Esophagus muscularis mucosa (tissue), 4 donors: Measurements from ENCODE around the gene C10orf71. TPM values are rescaled to one million over a fixed set of nuclear protein-coding genes. Genes with fewer than 3 reads are reported as not detected.
A peak's percentile ranks its signal among the peaks of the same experiment; 100 is the strongest.

Source experiments
- DNase-seq: peaks from one replicate; pipeline ENCODE4 v3.0.0-alpha.2; 2017; ENCODE audit errors: extremely low spot score
- H3K27ac ChIP-seq, 4 donors: fragments of 200-600 bp; sonication (generic); replicated peaks in 1 of 4; 1 replicate in 3 of 4; 2 replicates in 1 of 4; pipeline ENCODE4 v1.5.1; 2016 to 2019; ENCODE audit warnings: mild to moderate bottlenecking in 1 of 4
- H3K27me3 ChIP-seq, 4 donors: fragments of 200-600 bp; sonication (generic); one replicate each; pipeline versions ENCODE4 v1.5.1 to v1.6.0; 2016 to 2019
- H3K36me3 ChIP-seq, 4 donors: fragments of 200-600 bp; sonication (generic); one replicate each; pipeline ENCODE4 v1.5.1; 2016 to 2019
- H3K4me1 ChIP-seq, 4 donors: fragments of 200-600 bp; sonication (generic); one replicate each; pipeline ENCODE4 v1.5.1; 2016 to 2019
- H3K4me3 ChIP-seq, 4 donors: fragments of 200-600 bp; sonication (generic); 1 replicate in 2 of 4; 2 replicates in 2 of 4; pipeline ENCODE4 v1.5.1; 2016 to 2019; ENCODE audit warnings: mild to moderate bottlenecking in 4 of 4, moderate library complexity in 1 of 4
- H3K9me3 ChIP-seq, 4 donors: fragments of 200-600 bp; sonication (generic); 1 replicate in 3 of 4; 2 replicates in 1 of 4; pipeline ENCODE4 v1.5.1; 2016 to 2019
- CTCF ChIP-seq, 3 experiments: fragments of 200-600 bp in 2 of 3; fragments of 450-650 bp in 1 of 3; sonication (generic) in 2 of 3; IDR thresholded peaks; one replicate each; pipeline ENCODE4 v1.5.1; 2017 to 2019; ENCODE audit warnings: antibody characterized with exemption in 3 of 3, mild to moderate bottlenecking in 2 of 3, moderate library complexity in 1 of 3
- EP300 ChIP-seq: sonication (generic); formaldehyde crosslinking; IDR thresholded peaks from one replicate; pipeline ENCODE4 v1.6.1; 2017; ENCODE audit warnings: antibody characterized with exemption
- POLR2A ChIP-seq: fragments of 450-650 bp; IDR thresholded peaks from one replicate; pipeline ENCODE4 v1.6.1; 2017; ENCODE audit warnings: antibody characterized with exemption, moderate library complexity, mild to moderate bottlenecking, low read depth
- POLR2AphosphoS5 ChIP-seq, 2 donors: sonication (generic); formaldehyde crosslinking; IDR thresholded peaks; one replicate each; pipeline ENCODE4 v1.6.1; 2017; ENCODE audit warnings: antibody characterized with exemption in 2 of 2
- WGBS: methylation state at CpG from one replicate; pipeline ENCODE4 v1.1.5; 2018; 5-methylcytosine and 5-hydroxymethylcytosine counted together
- intact Hi-C: fragments of 100-400 bp; cut with DNase I; formaldehyde crosslinking; loops from one replicate; pipeline ENCODE4 v1.15.1; 2023
- total RNA-seq, 4 donors: library from RNA; depleted of rRNA; stranded (reverse); fragments of >200 nt; gene quantifications; one replicate each; pipeline versions ENCODE4 v1.1.0 to v1.2.1, GENCODE V29; 2016

The C10orf71 gene
- total RNA-seq, 4 donors from 2014 or later, result 0.06 to 0.42 TPM; not detected in 2

- Histone ChIP-seq H3K36me3 (no peaks in the 10 kb centered on the region), H3K9me3 (no peaks in the 10 kb centered on the region), H3K4me3 (no peak overlapping the region), H3K27ac (no peak overlapping the region), H3K4me1 (peaks cover 15 to 26% (median 19%) of the 10 kb centered on the region in 4 donors), H3K27me3 (peaks cover 0 to 11% (median 0%) of the 10 kb centered on the region in 4 donors)
- 70% methylated on average over 8 of the region's 8 CpGs for WGBS
- TF ChIP-seq CTCF (IDR thresholded peaks at IDR 0.05) (no peak), EP300 (no peak), POLR2AphosphoS5 (IDR thresholded peaks at IDR 0.05) (no peak), POLR2A (no peak)
- no peak for DNase-seq
- intact Hi-C loops, result no loop called here
These were observed 2.1 kb upstream of the C10orf71 start for GRCh38 chr10:49296836-49297235.

DNA sequence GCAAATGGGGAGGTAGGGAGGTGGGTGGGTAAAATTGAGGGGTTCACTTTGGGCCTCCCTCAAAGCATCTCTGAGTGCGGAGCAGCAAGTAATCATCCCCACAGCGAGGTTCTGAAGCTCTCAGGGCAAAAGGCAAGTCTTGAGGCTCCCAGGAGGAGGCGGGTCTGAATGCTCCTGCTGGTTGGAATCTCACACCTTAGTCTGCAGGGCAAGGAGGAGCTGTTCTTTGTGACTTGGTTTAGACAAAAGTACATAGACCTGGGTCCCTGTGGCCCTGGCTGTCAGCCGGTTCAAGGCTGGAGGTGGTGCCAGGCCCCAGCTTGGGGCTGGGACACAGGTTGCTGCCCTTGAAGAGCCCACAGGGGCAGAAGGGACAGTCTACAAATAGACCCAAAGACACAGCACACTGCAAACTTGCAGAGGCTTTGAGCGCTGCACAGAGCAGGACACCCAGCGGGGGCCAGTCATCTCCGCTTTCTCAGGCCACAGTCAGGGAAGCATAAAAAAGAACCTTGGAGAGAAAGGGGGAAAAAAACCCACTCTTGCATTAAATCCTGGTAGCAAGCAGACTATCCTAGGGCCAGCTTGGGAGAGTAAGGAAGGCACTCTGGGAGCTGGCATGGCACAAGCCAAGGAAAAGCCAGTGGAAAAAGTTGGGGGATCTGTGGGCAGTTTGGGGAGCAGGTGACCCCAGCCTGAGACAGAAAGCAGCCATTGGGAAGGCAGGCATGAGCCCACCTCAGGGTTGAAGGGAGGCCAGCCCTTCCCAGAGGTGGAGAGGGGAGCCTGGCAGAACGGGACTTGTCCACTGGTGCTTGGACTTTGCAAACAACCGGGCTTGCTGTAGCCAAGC, 926 bp upstream of the C10orf71 start:
- H3K9me3 ChIP-seq, result no peaks in the 10 kb centered on the region
- H3K4me3 ChIP-seq, result no peak overlapping the region
- no peak for DNase-seq
- intact Hi-C loops, result no loop called here
- H3K27ac ChIP-seq, result no peak overlapping the region
- TF ChIP-seq POLR2A (no peak), EP300 (no peak), CTCF (IDR thresholded peaks at IDR 0.05) (no peak), POLR2AphosphoS5 (IDR thresholded peaks at IDR 0.05) (no peak)
- H3K27me3 ChIP-seq, result peaks cover 0 to 5% (median 0%) of the 10 kb centered on the region in 4 donors
- H3K36me3 ChIP-seq, result no peaks in the 10 kb centered on the region
- 78% methylated on average over 8 of the region's 9 CpGs for WGBS
- peaks cover 15 to 26% (median 19%) of the 10 kb centered on the region in 4 donors for H3K4me1 ChIP-seq

GRCh38 chr10:49298671-49298982, 343 bp upstream of the C10orf71 start:
- Histone ChIP-seq H3K27me3 (peaks cover 0 to 5% (median 0%) of the 10 kb centered on the region in 4 donors), H3K4me1 (peaks cover 15 to 26% (median 19%) of the 10 kb centered on the region in 4 donors), H3K36me3 (no peaks in the 10 kb centered on the region), H3K9me3 (no peaks in the 10 kb centered on the region), H3K4me3 (peak overlapping the region in 2 of 4 donors; percentile 15), H3K27ac (no peak overlapping the region)
- 43% methylated on average over 11 of the region's 11 CpGs for WGBS
- no peak for TF ChIP-seq EP300
- TF ChIP-seq POLR2AphosphoS5 (IDR thresholded peaks at IDR 0.05), result no peak
- no peak for TF ChIP-seq CTCF (IDR thresholded peaks at IDR 0.05)
- no peak for TF ChIP-seq POLR2A
- intact Hi-C loops, result no loop called here
- DNase-seq, result no peak

- Histone ChIP-seq H3K9me3 (no peaks in the 10 kb centered on the region), H3K36me3 (no peaks in the 10 kb centered on the region), H3K27ac (no peak overlapping the region), H3K4me3 (no peak overlapping the region), H3K27me3 (peaks cover 0 to 11% (median 0%) of the 10 kb centered on the region in 4 donors), H3K4me1 (peaks cover 15 to 23% (median 19%) of the 10 kb centered on the region in 4 donors)
- TF ChIP-seq CTCF (IDR thresholded peaks at IDR 0.05) (no peak), EP300 (no peak), POLR2A (no peak), POLR2AphosphoS5 (IDR thresholded peaks at IDR 0.05) (no peak)
- WGBS, result 86% methylated on average over 1 of the region's 5 CpGs
- DNase-seq, result no peak
- intact Hi-C loops, result no loop called here
These were observed 808 bp downstream of the C10orf71 start for GRCh38 chr10:49299816-49300139.
